ENCODE results near the gene RGS7. TPM values are rescaled to one million over a fixed set of nuclear protein-coding genes. Genes with fewer than 3 reads are reported as not detected.

Gene RGS7
- total and polyA plus RNA-seq, 2 of the 4 experiments (the other 2 are of a cell fraction) = 0.58 to 0.72 TPM

GRCh38 chr1:241250465-241250864 lies 106.5 kb downstream of the RGS7 start:
- H2AFZ ChIP-seq (replicated peaks; ENCODE audit: low read length, poor library complexity) = no peak overlapping the region
- no peak overlapping the region for H3K27ac ChIP-seq (ENCODE audit: insufficient read depth, low read length)
- ATAC-seq (ENCODE audit: low read depth) (no peak), DNase-seq (no peak)
- no peak overlapping the region for H3K4me2 ChIP-seq (ENCODE audit: low read depth, low read length)
- WGBS, 2 experiments (ENCODE audit: extremely low coverage in 2 of 2, insufficient read length in 1 of 2) = 50% methylated on average over 1 of the region's 1 CpG; no CpG with 5 or more reads in 1 of the 2 experiments
- no peak overlapping the region for H2AK5ac ChIP-seq (ENCODE audit: low read depth, low read length)
- H3K9me3 ChIP-seq (ENCODE audit: control insufficient read depth, insufficient read depth, low read length) = peaks cover 7% of the 10 kb centered on the region; the same call in 1 of the 2 replicates
- H3K23ac ChIP-seq (ENCODE audit: low read depth, low read length) = no peak overlapping the region
- H3K27me3 ChIP-seq (ENCODE audit: control insufficient read depth, insufficient read depth, low read length) = no peaks in the 10 kb centered on the region
- in situ Hi-C loops (cut with MboI; ENCODE audit: low sequenced_read_pairs) (no loop called here), intact Hi-C loops (cut with micrococcal nuclease) (no loop called here), dilution Hi-C loops (cut with HindIII; ENCODE audit: low sequenced_read_pairs, unreplicated experiment) (no loop called here)
- no peak overlapping the region for H2BK15ac ChIP-seq (ENCODE audit: low read depth, low read length)
- H4K20me1 ChIP-seq (ENCODE audit: insufficient read depth, low read length) = no peaks in the 10 kb centered on the region
- no peak overlapping the region for H3K14ac ChIP-seq (replicated peaks; ENCODE audit: low read depth, low read length)
- no peak overlapping the region for H4K91ac ChIP-seq (ENCODE audit: insufficient read depth, low read depth, low read length)
- no peaks in the 10 kb centered on the region for H3K79me1 ChIP-seq (ENCODE audit: low read depth in 1 of 2, low read length in 2 of 2)
- POLR2A ChIA-PET (ENCODE audit: unreplicated experiment) = no interaction called here
- no peak overlapping the region for H2BK5ac ChIP-seq (ENCODE audit: low read depth, low read length, poor library complexity, severe bottlenecking)
- H3K4me1 ChIP-seq (ENCODE audit: control insufficient read depth, insufficient read depth, low read length) = no peaks in the 10 kb centered on the region
- no peak overlapping the region for H4K8ac ChIP-seq (ENCODE audit: low read depth in 2 of 2, low read length in 2 of 2)
- H3K18ac ChIP-seq (ENCODE audit: low read depth, low read length) = no peak overlapping the region
- no peak overlapping the region for H4K5ac ChIP-seq (ENCODE audit: low read depth, low read length)
- no peak overlapping the region for H3K4ac ChIP-seq (ENCODE audit: low read depth, low read length)
- no peak overlapping the region for H2BK20ac ChIP-seq (ENCODE audit: low read depth, low read length)
- no peak overlapping the region for H3K56ac ChIP-seq (ENCODE audit: extremely low read depth, insufficient read depth, low read length)
- H3K4me3 ChIP-seq (ENCODE audit: insufficient read depth, low read depth, low read length) = no peak overlapping the region
- H3K36me3 ChIP-seq (ENCODE audit: control insufficient read depth, insufficient read depth, low read length) = no peaks in the 10 kb centered on the region
- CTCF ChIA-PET = no interaction called here
- H3K9ac ChIP-seq (ENCODE audit: low read depth, low read length) = no peak overlapping the region
- no peaks in the 10 kb centered on the region for H3K9me1 ChIP-seq (ENCODE audit: insufficient read depth, low read length)
- TF ChIP-seq, protein P1, sequence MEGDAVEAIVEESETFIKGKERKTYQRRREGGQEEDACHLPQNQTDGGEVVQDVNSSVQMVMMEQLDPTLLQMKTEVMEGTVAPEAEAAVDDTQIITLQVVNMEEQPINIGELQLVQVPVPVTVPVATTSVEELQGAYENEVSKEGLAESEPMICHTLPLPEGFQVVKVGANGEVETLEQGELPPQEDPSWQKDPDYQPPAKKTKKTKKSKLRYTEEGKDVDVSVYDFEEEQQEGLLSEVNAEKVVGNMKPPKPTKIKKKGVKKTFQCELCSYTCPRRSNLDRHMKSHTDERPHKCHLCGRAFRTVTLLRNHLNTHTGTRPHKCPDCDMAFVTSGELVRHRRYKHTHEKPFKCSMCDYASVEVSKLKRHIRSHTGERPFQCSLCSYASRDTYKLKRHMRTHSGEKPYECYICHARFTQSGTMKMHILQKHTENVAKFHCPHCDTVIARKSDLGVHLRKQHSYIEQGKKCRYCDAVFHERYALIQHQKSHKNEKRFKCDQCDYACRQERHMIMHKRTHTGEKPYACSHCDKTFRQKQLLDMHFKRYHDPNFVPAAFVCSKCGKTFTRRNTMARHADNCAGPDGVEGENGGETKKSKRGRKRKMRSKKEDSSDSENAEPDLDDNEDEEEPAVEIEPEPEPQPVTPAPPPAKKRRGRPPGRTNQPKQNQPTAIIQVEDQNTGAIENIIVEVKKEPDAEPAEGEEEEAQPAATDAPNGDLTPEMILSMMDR (conservative IDR thresholded peaks at IDR 0.05; ENCODE audit: low read depth, low read length) = no peak
- TF ChIP-seq MAZ (IDR thresholded peaks at IDR 0.05; ENCODE audit: borderline replicate concordance, low read depth, low read length) = no peak
- H2BK120ac ChIP-seq (ENCODE audit: low read depth, low read length) = no peak overlapping the region
- H2AK9ac ChIP-seq (replicated peaks; ENCODE audit: low read depth, low read length, poor library complexity) = no peak overlapping the region
- BruUV-seq (replicated peaks) = no TSS peak

Measured in IMR-90 (cell line).